ENCODE measurements around the gene ESR1.

DNA sequence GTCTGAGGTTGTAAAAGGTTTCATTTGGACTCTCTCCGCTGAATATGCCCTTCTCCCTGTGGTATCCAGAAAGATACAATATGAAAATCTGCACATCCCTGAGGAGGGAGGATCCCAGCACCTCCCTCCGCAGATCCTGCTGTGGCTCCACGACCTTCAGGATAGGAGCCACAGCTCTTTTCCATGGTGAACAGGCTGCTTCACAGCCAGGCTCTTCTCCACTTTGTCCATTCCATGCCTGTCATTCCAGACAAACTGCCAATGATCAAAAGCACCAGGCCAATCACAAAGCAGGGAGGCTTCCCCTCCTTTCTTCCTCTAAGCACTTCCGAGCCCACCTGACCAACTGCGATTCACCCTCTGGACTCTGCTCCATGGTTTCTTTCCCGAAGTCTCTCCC, 339.8 kb downstream of the ESR1 start:
- TF ChIP-seq, protein P1, sequence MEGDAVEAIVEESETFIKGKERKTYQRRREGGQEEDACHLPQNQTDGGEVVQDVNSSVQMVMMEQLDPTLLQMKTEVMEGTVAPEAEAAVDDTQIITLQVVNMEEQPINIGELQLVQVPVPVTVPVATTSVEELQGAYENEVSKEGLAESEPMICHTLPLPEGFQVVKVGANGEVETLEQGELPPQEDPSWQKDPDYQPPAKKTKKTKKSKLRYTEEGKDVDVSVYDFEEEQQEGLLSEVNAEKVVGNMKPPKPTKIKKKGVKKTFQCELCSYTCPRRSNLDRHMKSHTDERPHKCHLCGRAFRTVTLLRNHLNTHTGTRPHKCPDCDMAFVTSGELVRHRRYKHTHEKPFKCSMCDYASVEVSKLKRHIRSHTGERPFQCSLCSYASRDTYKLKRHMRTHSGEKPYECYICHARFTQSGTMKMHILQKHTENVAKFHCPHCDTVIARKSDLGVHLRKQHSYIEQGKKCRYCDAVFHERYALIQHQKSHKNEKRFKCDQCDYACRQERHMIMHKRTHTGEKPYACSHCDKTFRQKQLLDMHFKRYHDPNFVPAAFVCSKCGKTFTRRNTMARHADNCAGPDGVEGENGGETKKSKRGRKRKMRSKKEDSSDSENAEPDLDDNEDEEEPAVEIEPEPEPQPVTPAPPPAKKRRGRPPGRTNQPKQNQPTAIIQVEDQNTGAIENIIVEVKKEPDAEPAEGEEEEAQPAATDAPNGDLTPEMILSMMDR (IDR thresholded peaks at IDR 0.05; ENCODE audit: extremely low read depth in 1 of 2, insufficient read depth in 1 of 2, low read depth in 1 of 2, low read length in 2 of 2), result no peak
- TF ChIP-seq FOS (IDR thresholded peaks at IDR 0.05; ENCODE audit: borderline replicate concordance, insufficient read depth, low read length), result no peak
- TF ChIP-seq EZH2 (IDR thresholded peaks at IDR 0.05; ENCODE audit: borderline replicate concordance, low read depth, low read length, severe bottlenecking), result no peak
- no peak for TF ChIP-seq POLR2A (IDR thresholded peaks at IDR 0.05; ENCODE audit: low read depth, low read length)
- no peak for TF ChIP-seq JUN (IDR thresholded peaks at IDR 0.05; ENCODE audit: borderline replicate concordance, insufficient read depth, insufficient read length, low read depth)
- TF ChIP-seq POLR2AphosphoS5 (IDR thresholded peaks at IDR 0.05; ENCODE audit: insufficient read depth, low read depth, low read length), result no peak
- no peak for TF ChIP-seq GATA2 (IDR thresholded peaks at IDR 0.05; ENCODE audit: insufficient read depth, insufficient read length, low read depth, low read length)
- no peak for TF ChIP-seq MYC (IDR thresholded peaks at IDR 0.05; ENCODE audit: low read depth, low read length)
- TF ChIP-seq MAX (IDR thresholded peaks at IDR 0.05; ENCODE audit: insufficient read depth, insufficient read length), result no peak
